Measurements from ENCODE around the gene AXIN2.

Gene AXIN2

DNA sequence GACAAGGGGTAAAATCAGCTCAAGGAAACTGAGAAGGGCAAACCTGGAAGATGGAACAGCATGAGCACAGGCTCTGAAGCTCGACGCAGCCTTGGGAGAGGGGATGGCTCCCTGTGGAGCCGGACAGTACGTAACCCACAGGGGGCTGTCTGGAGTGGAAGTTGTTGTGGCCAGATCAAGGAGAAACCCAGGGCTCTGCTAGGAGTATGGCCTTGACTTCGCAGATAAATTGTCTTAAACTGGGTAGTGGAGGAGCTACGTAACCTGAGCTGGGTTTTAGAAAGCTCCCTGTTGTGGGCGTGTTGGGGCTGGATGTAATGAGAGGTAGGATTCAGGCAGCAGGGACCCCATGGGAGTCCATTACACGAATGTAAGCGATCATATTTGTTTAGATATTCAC is 25.5 kb upstream of the AXIN2 start:
- H3K27ac ChIP-seq (ENCODE audit: extremely low read depth, low read depth, low read length) = no peak overlapping the region
- ChIA-PET CTCF (interaction anchor here (1.0 to 1.6 kb wide), 3 partner anchors 31 to 355 kb away, joined by 3 to 5 read pairs (median 4); no protein-coding TSS in a partner anchor), POLR2A (no interaction called here)
- H3K36me3 ChIP-seq (ENCODE audit: control insufficient read depth in 2 of 2, insufficient read depth in 1 of 2, low read length in 2 of 2) = no peaks in the 10 kb centered on the region
- H3K9me3 ChIP-seq (ENCODE audit: control insufficient read depth, insufficient read depth, low read depth, low read length) = no peaks in the 10 kb centered on the region
- H3K4me3 ChIP-seq (ENCODE audit: low read depth, low read length) = no peak overlapping the region
- peaks cover 7% of the 10 kb centered on the region; the same call in 1 of the 2 replicates for H3K4me1 ChIP-seq (ENCODE audit: control insufficient read depth, insufficient read depth, low read length)
- TF ChIP-seq EGR2 (tag by site-specific recombination; IDR thresholded peaks at IDR 0.05; ENCODE audit: low read depth) (peak; percentile 58), ZNF16 (tag by site-specific recombination; IDR thresholded peaks at IDR 0.05; ENCODE audit: low read depth) (no peak), KLF16 (tag by site-specific recombination; IDR thresholded peaks at IDR 0.05) (no peak), ZBTB8A (tag by site-specific recombination; IDR thresholded peaks at IDR 0.05) (peak; percentile 50; the same call in 1 of the 2 replicates), ZNF600 (tag by site-specific recombination; IDR thresholded peaks at IDR 0.05) (peak; percentile 54; the same call in 1 of the 2 replicates), ZIC2 (tag by site-specific recombination; IDR thresholded peaks at IDR 0.05) (peak; percentile 97), ZFHX2 (tag by site-specific recombination; conservative IDR thresholded peaks at IDR 0.05) (peak; percentile 60), WT1 (tag by site-specific recombination; IDR thresholded peaks at IDR 0.05) (0 out of 2 replicates have a peak, but pooled peaks have one; percentile 45), PRDM4 (tag by site-specific recombination; IDR thresholded peaks at IDR 0.05) (0 out of 2 replicates have a peak, but pooled peaks have one; percentile 66), ZNF830 (tag by site-specific recombination; IDR thresholded peaks at IDR 0.05; ENCODE audit: low read depth) (no peak), ZNF544 (tag by site-specific recombination; IDR thresholded peaks at IDR 0.05) (no peak), GLIS1 (tag by site-specific recombination; IDR thresholded peaks at IDR 0.05) (peak; percentile 35; the same call in 1 of the 2 replicates), ZNF341 (tag by site-specific recombination; IDR thresholded peaks at IDR 0.05; ENCODE audit: low read depth) (peak; percentile 62), ZNF423 (tag by site-specific recombination; IDR thresholded peaks at IDR 0.05) (no peak), ZNF747 (tag by site-specific recombination; IDR thresholded peaks at IDR 0.05) (no peak), OSR2 (tag by site-specific recombination; IDR thresholded peaks at IDR 0.05) (peak; percentile 51)
- TF ChIP-seq, protein P1, sequence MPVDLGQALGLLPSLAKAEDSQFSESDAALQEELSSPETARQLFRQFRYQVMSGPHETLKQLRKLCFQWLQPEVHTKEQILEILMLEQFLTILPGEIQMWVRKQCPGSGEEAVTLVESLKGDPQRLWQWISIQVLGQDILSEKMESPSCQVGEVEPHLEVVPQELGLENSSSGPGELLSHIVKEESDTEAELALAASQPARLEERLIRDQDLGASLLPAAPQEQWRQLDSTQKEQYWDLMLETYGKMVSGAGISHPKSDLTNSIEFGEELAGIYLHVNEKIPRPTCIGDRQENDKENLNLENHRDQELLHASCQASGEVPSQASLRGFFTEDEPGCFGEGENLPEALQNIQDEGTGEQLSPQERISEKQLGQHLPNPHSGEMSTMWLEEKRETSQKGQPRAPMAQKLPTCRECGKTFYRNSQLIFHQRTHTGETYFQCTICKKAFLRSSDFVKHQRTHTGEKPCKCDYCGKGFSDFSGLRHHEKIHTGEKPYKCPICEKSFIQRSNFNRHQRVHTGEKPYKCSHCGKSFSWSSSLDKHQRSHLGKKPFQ (tag by site-specific recombination; IDR thresholded peaks at IDR 0.05) = no peak
- TF ChIP-seq, protein P2, sequence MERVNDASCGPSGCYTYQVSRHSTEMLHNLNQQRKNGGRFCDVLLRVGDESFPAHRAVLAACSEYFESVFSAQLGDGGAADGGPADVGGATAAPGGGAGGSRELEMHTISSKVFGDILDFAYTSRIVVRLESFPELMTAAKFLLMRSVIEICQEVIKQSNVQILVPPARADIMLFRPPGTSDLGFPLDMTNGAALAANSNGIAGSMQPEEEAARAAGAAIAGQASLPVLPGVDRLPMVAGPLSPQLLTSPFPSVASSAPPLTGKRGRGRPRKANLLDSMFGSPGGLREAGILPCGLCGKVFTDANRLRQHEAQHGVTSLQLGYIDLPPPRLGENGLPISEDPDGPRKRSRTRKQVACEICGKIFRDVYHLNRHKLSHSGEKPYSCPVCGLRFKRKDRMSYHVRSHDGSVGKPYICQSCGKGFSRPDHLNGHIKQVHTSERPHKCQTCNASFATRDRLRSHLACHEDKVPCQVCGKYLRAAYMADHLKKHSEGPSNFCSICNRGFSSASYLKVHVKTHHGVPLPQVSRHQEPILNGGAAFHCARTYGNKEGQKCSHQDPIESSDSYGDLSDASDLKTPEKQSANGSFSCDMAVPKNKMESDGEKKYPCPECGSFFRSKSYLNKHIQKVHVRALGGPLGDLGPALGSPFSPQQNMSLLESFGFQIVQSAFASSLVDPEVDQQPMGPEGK (tag by site-specific recombination; IDR thresholded peaks at IDR 0.05) = peak; percentile 28; the same call in 1 of the 2 replicates

DNA sequence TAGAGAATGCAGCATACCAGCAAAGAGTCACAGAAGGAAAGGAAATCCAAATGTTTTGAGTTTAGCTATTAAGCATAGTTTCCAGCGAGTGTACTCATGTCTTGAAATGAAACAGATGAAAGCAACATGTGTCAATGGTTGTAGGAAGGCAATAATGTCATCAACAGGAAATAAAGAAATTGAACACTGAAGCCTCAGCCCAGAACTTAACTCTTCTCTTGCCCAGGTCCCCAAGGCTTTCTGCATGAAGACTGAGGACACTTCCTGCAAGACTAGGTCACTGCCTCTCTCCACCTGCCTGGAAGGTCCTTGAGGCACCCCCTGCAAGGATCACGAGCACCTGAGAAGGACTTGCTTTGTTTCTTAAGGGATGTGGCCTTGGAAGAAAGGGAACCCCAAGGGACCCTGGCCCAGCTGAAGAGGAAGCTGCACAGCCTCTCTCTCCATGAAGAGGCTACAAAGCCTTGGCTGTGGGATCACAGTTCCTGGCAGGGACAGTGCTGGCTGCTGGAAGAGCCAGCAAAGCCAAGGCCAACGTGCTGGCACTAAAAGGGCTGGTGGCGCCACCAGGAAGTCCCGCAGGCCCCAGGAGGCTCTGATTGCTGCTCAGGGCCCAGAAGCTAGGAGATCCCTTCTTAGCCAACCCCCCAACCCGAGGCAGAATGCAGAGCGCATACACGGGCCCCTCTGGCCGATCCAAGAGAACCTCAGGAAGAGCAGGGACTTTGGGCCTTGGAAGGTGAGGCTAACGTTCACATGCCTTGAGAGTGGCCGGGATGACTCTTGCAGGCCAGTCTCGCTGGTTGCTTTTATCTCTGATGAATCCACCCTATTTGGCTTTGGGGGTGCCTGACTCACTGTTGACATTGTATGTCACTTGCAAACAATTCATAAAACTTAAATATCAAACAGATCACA is 23.4 kb upstream of the AXIN2 start:
- no peak overlapping the region for H3K4me3 ChIP-seq (ENCODE audit: low read depth, low read length)
- peaks cover 7% of the 10 kb centered on the region; the same call in 1 of the 2 replicates for H3K4me1 ChIP-seq (ENCODE audit: control insufficient read depth, insufficient read depth, low read length)
- ChIA-PET CTCF (interaction anchor here (0.5 kb wide), 1 partner anchor 184 kb away, joined by 7 read pairs; no protein-coding TSS in a partner anchor), POLR2A (no interaction called here)
- H3K36me3 ChIP-seq (ENCODE audit: control insufficient read depth in 2 of 2, insufficient read depth in 1 of 2, low read length in 2 of 2) = no peaks in the 10 kb centered on the region
- TF ChIP-seq ZNF48 (tag by site-specific recombination; IDR thresholded peaks at IDR 0.05) (no peak), ZNF596 (tag by site-specific recombination; IDR thresholded peaks at IDR 0.05) (no peak), MEIS1 (CRISPR knock-in tag; IDR thresholded peaks at IDR 0.05; ENCODE audit: borderline replicate concordance) (no peak), SCRT2 (tag by site-specific recombination; IDR thresholded peaks at IDR 0.05) (peak; percentile 19; the same call in 1 of the 2 replicates), RBAK (tag by site-specific recombination; IDR thresholded peaks at IDR 0.05) (no peak), ZNF274 (IDR thresholded peaks at IDR 0.05; ENCODE audit: low read length) (no peak), ZNF274 (tag by site-specific recombination; IDR thresholded peaks at IDR 0.05; ENCODE audit: borderline replicate concordance) (no peak), ZBTB21 (tag by site-specific recombination; IDR thresholded peaks at IDR 0.05) (no peak), SP7 (tag by site-specific recombination; IDR thresholded peaks at IDR 0.05) (no peak)
- TF ChIP-seq, protein P3, sequence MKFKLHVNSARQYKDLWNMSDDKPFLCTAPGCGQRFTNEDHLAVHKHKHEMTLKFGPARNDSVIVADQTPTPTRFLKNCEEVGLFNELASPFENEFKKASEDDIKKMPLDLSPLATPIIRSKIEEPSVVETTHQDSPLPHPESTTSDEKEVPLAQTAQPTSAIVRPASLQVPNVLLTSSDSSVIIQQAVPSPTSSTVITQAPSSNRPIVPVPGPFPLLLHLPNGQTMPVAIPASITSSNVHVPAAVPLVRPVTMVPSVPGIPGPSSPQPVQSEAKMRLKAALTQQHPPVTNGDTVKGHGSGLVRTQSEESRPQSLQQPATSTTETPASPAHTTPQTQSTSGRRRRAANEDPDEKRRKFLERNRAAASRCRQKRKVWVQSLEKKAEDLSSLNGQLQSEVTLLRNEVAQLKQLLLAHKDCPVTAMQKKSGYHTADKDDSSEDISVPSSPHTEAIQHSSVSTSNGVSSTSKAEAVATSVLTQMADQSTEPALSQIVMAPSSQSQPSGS (tag by site-specific recombination; IDR thresholded peaks at IDR 0.05; ENCODE audit: low read depth) = no peak
- no peaks in the 10 kb centered on the region for H3K9me3 ChIP-seq (ENCODE audit: control insufficient read depth, insufficient read depth, low read depth, low read length)
- H3K27ac ChIP-seq (ENCODE audit: extremely low read depth, low read depth, low read length) = no peak overlapping the region
